Measurements from ENCODE around the gene PRKAB2. TPM values are rescaled to one million over a fixed set of nuclear protein-coding genes. Genes with fewer than 3 reads are reported as not detected.
"Not testable (repeated sequence)": the region's sequence is repeated elsewhere in the genome, so short reads cannot be mapped to it uniquely, and the experiment has no call there.

Gene PRKAB2
- total RNA-seq, 1 donor from 2014 or later, result 7.4 TPM

- DNase-seq, result no peak
- H3K4me1 Mint-ChIP-seq, result peaks cover 8% of the 10 kb centered on the region
- peaks cover 38% of the 10 kb centered on the region for H3K27me3 Mint-ChIP-seq
- H3K9me3 Mint-ChIP-seq, result no peaks in the 10 kb centered on the region
- H3K27ac Mint-ChIP-seq, result no peak overlapping the region
- no peaks in the 10 kb centered on the region for H3K36me3 Mint-ChIP-seq (ENCODE audit: low read depth)
- intact Hi-C loops (cut with micrococcal nuclease), result no loop called here
- H3K4me3 Mint-ChIP-seq, result no peak overlapping the region
Measured at GRCh38 chr1:147110434-147110833, 61.8 kb downstream of the PRKAB2 start.

- no peak overlapping the region for H3K27ac Mint-ChIP-seq
- no peak overlapping the region for H3K4me3 Mint-ChIP-seq
- peaks cover 8% of the 10 kb centered on the region for H3K4me1 Mint-ChIP-seq
Measured at GRCh38 chr1:147109762-147110161, 62.5 kb downstream of the PRKAB2 start.

GRCh38 chr1:147109041-147109440 is 63.2 kb downstream of the PRKAB2 start:
- no peak overlapping the region for H3K4me3 Mint-ChIP-seq
- no peak overlapping the region for H3K27ac Mint-ChIP-seq
- no peaks in the 10 kb centered on the region for H3K36me3 Mint-ChIP-seq (ENCODE audit: low read depth)
- H3K9me3 Mint-ChIP-seq, result no peaks in the 10 kb centered on the region
- intact Hi-C loops (cut with micrococcal nuclease), result no loop called here
- H3K27me3 Mint-ChIP-seq, result peaks cover 33% of the 10 kb centered on the region
- peaks cover 8% of the 10 kb centered on the region for H3K4me1 Mint-ChIP-seq
- DNase-seq, result no peak

More at GRCh38 chr1:147109762-147110161, 62.5 kb downstream of the PRKAB2 start:
- no peak for DNase-seq
- H3K9me3 Mint-ChIP-seq, result no peaks in the 10 kb centered on the region
- peaks cover 37% of the 10 kb centered on the region for H3K27me3 Mint-ChIP-seq
- no peaks in the 10 kb centered on the region for H3K36me3 Mint-ChIP-seq (ENCODE audit: low read depth)
- intact Hi-C loops (cut with micrococcal nuclease), result no loop called here

- H3K9me3 Mint-ChIP-seq; H3K36me3 Mint-ChIP-seq (ENCODE audit: low read depth); H3K27ac Mint-ChIP-seq; H3K4me1 Mint-ChIP-seq; DNase-seq; H3K4me3 Mint-ChIP-seq; intact Hi-C loops (cut with micrococcal nuclease): not testable (repeated sequence)
- H3K27me3 Mint-ChIP-seq, result peaks cover 42% of the 10 kb centered on the region
Measured at GRCh38 chr1:147106407-147106881, 65.8 kb downstream of the PRKAB2 start.

- no peak for DNase-seq
- Mint-ChIP-seq H3K4me1 (peaks cover 8% of the 10 kb centered on the region), H3K4me3 (no peak overlapping the region), H3K36me3 (ENCODE audit: low read depth) (no peaks in the 10 kb centered on the region), H3K9me3 (no peaks in the 10 kb centered on the region), H3K27ac (no peak overlapping the region), H3K27me3 (peaks cover 39% of the 10 kb centered on the region)
- intact Hi-C loops (cut with micrococcal nuclease), result no loop called here
Measured at GRCh38 chr1:147105909-147106308, 66.4 kb downstream of the PRKAB2 start.

Other genes starting within 250 kb of the PRKAB2 start
- gene NBPF12, start 234.1 kb downstream of the PRKAB2 start, total RNA-seq, result 13.0 and 14.2 TPM in 2 replicates
- gene FMO5, start 52.9 kb upstream of the PRKAB2 start, total RNA-seq, result 0.12 TPM in 1 of 2 replicates, not detected in the other
- gene CHD1L, start 70.2 kb upstream of the PRKAB2 start, total RNA-seq, result 72.9 and 80.3 TPM in 2 replicates